ENCODE measurements around the gene YY1.
"Not testable (repeated sequence)": the region's sequence is repeated elsewhere in the genome, so short reads cannot be mapped to it uniquely, and the experiment has no call there.

Gene YY1

GRCh38 chr14:100225169-100225568, 13.8 kb upstream of the YY1 start:
- Histone ChIP-seq H3K27me3 (replicated peaks; ENCODE audit: control insufficient read depth, insufficient read depth, low read length, poor library complexity, severe bottlenecking) (no peaks in the 10 kb centered on the region), H3K4me1 (ENCODE audit: control insufficient read depth, insufficient read depth, low read length, poor library complexity, severe bottlenecking) (peaks cover 40% of the 10 kb centered on the region)

GRCh38 chr14:100230361-100230760, 8.6 kb upstream of the YY1 start:
- Histone ChIP-seq H3K36me3 (ENCODE audit: control insufficient read depth, insufficient read depth, low read length) (peaks cover 7% of the 10 kb centered on the region), H3K27me3 (replicated peaks; ENCODE audit: control insufficient read depth, insufficient read depth, low read length, poor library complexity, severe bottlenecking) (no peaks in the 10 kb centered on the region), H3K4me3 (ENCODE audit: insufficient read depth, low read depth, low read length, poor library complexity, severe bottlenecking) (no peak overlapping the region), H3K4me1 (ENCODE audit: control insufficient read depth, insufficient read depth, low read length, poor library complexity, severe bottlenecking) (no peaks in the 10 kb centered on the region), H3K27ac (ENCODE audit: insufficient read depth, low read length, poor library complexity, severe bottlenecking) (no peak overlapping the region), H3K9me3 (ENCODE audit: control insufficient read depth, low read length) (no peaks in the 10 kb centered on the region)
- DNase-seq = no peak

More at GRCh38 chr14:100225169-100225568, 13.8 kb upstream of the YY1 start:
- H3K36me3 ChIP-seq (ENCODE audit: control insufficient read depth, insufficient read depth, low read length) = peaks cover 1% of the 10 kb centered on the region
- no peak overlapping the region for H3K27ac ChIP-seq (ENCODE audit: insufficient read depth, low read length, poor library complexity, severe bottlenecking)
- no peak for DNase-seq
- H3K9me3 ChIP-seq (ENCODE audit: control insufficient read depth, low read length) = no peaks in the 10 kb centered on the region
- no peak overlapping the region for H3K4me3 ChIP-seq (ENCODE audit: insufficient read depth, low read depth, low read length, poor library complexity, severe bottlenecking)

- H3K4me3 ChIP-seq (ENCODE audit: insufficient read depth, low read depth, low read length, poor library complexity, severe bottlenecking) = no peak overlapping the region
- H3K27me3 ChIP-seq (replicated peaks; ENCODE audit: control insufficient read depth, insufficient read depth, low read length, poor library complexity, severe bottlenecking) = no peaks in the 10 kb centered on the region
- H3K36me3 ChIP-seq (ENCODE audit: control insufficient read depth, insufficient read depth, low read length) = peaks cover 7% of the 10 kb centered on the region
- peaks cover 16% of the 10 kb centered on the region for H3K4me1 ChIP-seq (ENCODE audit: control insufficient read depth, insufficient read depth, low read length, poor library complexity, severe bottlenecking)
- no peaks in the 10 kb centered on the region for H3K9me3 ChIP-seq (ENCODE audit: control insufficient read depth, low read length)
- DNase-seq = no peak
- H3K27ac ChIP-seq (ENCODE audit: insufficient read depth, low read length, poor library complexity, severe bottlenecking) = peak overlapping the region; percentile 29
Measured at GRCh38 chr14:100234511-100234910, 4.4 kb upstream of the YY1 start.

GRCh38 chr14:100236271-100236818, 2.6 kb upstream of the YY1 start:
- peak overlapping the region; percentile 92 for H3K27ac ChIP-seq (ENCODE audit: insufficient read depth, low read length, poor library complexity, severe bottlenecking)
- not testable (repeated sequence) for H3K36me3 ChIP-seq (ENCODE audit: control insufficient read depth, insufficient read depth, low read length); H3K4me3 ChIP-seq (ENCODE audit: insufficient read depth, low read depth, low read length, poor library complexity, severe bottlenecking); DNase-seq; H3K9me3 ChIP-seq (ENCODE audit: control insufficient read depth, low read length); H3K27me3 ChIP-seq (replicated peaks; ENCODE audit: control insufficient read depth, insufficient read depth, low read length, poor library complexity, severe bottlenecking)
- peaks cover 19% of the 10 kb centered on the region for H3K4me1 ChIP-seq (ENCODE audit: control insufficient read depth, insufficient read depth, low read length, poor library complexity, severe bottlenecking)

GRCh38 chr14:100236881-100237280, 2.1 kb upstream of the YY1 start:
- peak overlapping the region; percentile 67 for H3K4me3 ChIP-seq (ENCODE audit: insufficient read depth, low read depth, low read length, poor library complexity, severe bottlenecking)
- no peaks in the 10 kb centered on the region for H3K36me3 ChIP-seq (ENCODE audit: control insufficient read depth, insufficient read depth, low read length)
- peak overlapping the region; percentile 92 for H3K27ac ChIP-seq (ENCODE audit: insufficient read depth, low read length, poor library complexity, severe bottlenecking)
- no peaks in the 10 kb centered on the region for H3K27me3 ChIP-seq (replicated peaks; ENCODE audit: control insufficient read depth, insufficient read depth, low read length, poor library complexity, severe bottlenecking)
- DNase-seq = no peak
- H3K4me1 ChIP-seq (ENCODE audit: control insufficient read depth, insufficient read depth, low read length, poor library complexity, severe bottlenecking) = peaks cover 25% of the 10 kb centered on the region
- H3K9me3 ChIP-seq (ENCODE audit: control insufficient read depth, low read length) = no peaks in the 10 kb centered on the region

GRCh38 chr14:100237735-100238418, 1.1 kb upstream of the YY1 start:
- Histone ChIP-seq H3K4me1 (ENCODE audit: control insufficient read depth, insufficient read depth, low read length, poor library complexity, severe bottlenecking) (peaks cover 25% of the 10 kb centered on the region), H3K4me3 (ENCODE audit: insufficient read depth, low read depth, low read length, poor library complexity, severe bottlenecking) (peak overlapping the region; percentile 67), H3K27ac (ENCODE audit: insufficient read depth, low read length, poor library complexity, severe bottlenecking) (peak overlapping the region; percentile 92), H3K36me3 (ENCODE audit: control insufficient read depth, insufficient read depth, low read length) (no peaks in the 10 kb centered on the region), H3K9me3 (ENCODE audit: control insufficient read depth, low read length) (no peaks in the 10 kb centered on the region), H3K27me3 (replicated peaks; ENCODE audit: control insufficient read depth, insufficient read depth, low read length, poor library complexity, severe bottlenecking) (no peaks in the 10 kb centered on the region)
- peak in 1 of 3 donors; percentile 22 for DNase-seq

- no peaks in the 10 kb centered on the region for H3K9me3 ChIP-seq (ENCODE audit: control insufficient read depth, low read length)
- peak in 1 of 3 donors; percentile 15 for DNase-seq
- H3K36me3 ChIP-seq (ENCODE audit: control insufficient read depth, insufficient read depth, low read length) = no peaks in the 10 kb centered on the region
- peaks cover 29% of the 10 kb centered on the region for H3K4me1 ChIP-seq (ENCODE audit: control insufficient read depth, insufficient read depth, low read length, poor library complexity, severe bottlenecking)
- H3K27me3 ChIP-seq (replicated peaks; ENCODE audit: control insufficient read depth, insufficient read depth, low read length, poor library complexity, severe bottlenecking) = no peaks in the 10 kb centered on the region
- H3K27ac ChIP-seq (ENCODE audit: insufficient read depth, low read length, poor library complexity, severe bottlenecking) = peak overlapping the region; percentile 84
- peak overlapping the region; percentile 98 for H3K4me3 ChIP-seq (ENCODE audit: insufficient read depth, low read depth, low read length, poor library complexity, severe bottlenecking)
Measured at GRCh38 chr14:100239211-100239839, 381 bp downstream of the YY1 start.

- peak; percentile 77 to 80 (median 78) for DNase-seq
- H3K36me3 ChIP-seq (ENCODE audit: control insufficient read depth, insufficient read depth, low read length) = no peaks in the 10 kb centered on the region
- H3K4me3 ChIP-seq (ENCODE audit: insufficient read depth, low read depth, low read length, poor library complexity, severe bottlenecking) = peak overlapping the region; percentile 98
- H3K27me3 ChIP-seq (replicated peaks; ENCODE audit: control insufficient read depth, insufficient read depth, low read length, poor library complexity, severe bottlenecking) = no peaks in the 10 kb centered on the region
- peaks cover 29% of the 10 kb centered on the region for H3K4me1 ChIP-seq (ENCODE audit: control insufficient read depth, insufficient read depth, low read length, poor library complexity, severe bottlenecking)
- no peaks in the 10 kb centered on the region for H3K9me3 ChIP-seq (ENCODE audit: control insufficient read depth, low read length)
- H3K27ac ChIP-seq (ENCODE audit: insufficient read depth, low read length, poor library complexity, severe bottlenecking) = peak overlapping the region; percentile 89
Measured at GRCh38 chr14:100239840-100240667, 1.1 kb downstream of the YY1 start.

- no peak for DNase-seq
Measured at GRCh38 chr14:100240668-100241032, 1.7 kb downstream of the YY1 start.

More at GRCh38 chr14:100240668-100241032, 1.7 kb downstream of the YY1 start:
- Histone ChIP-seq H3K4me1 (ENCODE audit: control insufficient read depth, insufficient read depth, low read length, poor library complexity, severe bottlenecking) (peaks cover 31% of the 10 kb centered on the region), H3K9me3 (ENCODE audit: control insufficient read depth, low read length) (no peaks in the 10 kb centered on the region), H3K36me3 (ENCODE audit: control insufficient read depth, insufficient read depth, low read length) (no peaks in the 10 kb centered on the region), H3K4me3 (ENCODE audit: insufficient read depth, low read depth, low read length, poor library complexity, severe bottlenecking) (peak overlapping the region; percentile 78), H3K27me3 (replicated peaks; ENCODE audit: control insufficient read depth, insufficient read depth, low read length, poor library complexity, severe bottlenecking) (no peaks in the 10 kb centered on the region), H3K27ac (ENCODE audit: insufficient read depth, low read length, poor library complexity, severe bottlenecking) (peak overlapping the region; percentile 89)
